Heart right ventricle (tissue), 16 donors: Measurements from ENCODE around the gene CCDC121. TPM values are rescaled to one million over a fixed set of nuclear protein-coding genes. Genes with fewer than 3 reads are reported as not detected.

Experiments
- ATAC-seq, 8 donors: fragments of 200-7000 bp; cut with Tn5 transposase; one replicate each; pipeline ENCODE4 v1.9.1; 2020; ENCODE audit warnings: mild to moderate bottlenecking in 8 of 8, moderate library complexity in 8 of 8, moderate number of reproducible peaks in 1 of 8
- DNase-seq, 2 donors: peaks; one replicate each; pipeline ENCODE4 v3.0.0-alpha.2; 2020
- H3K27ac ChIP-seq, 10 donors: fragments of 200-600 bp; sonication (generic) in 2 of 10; one replicate each; pipeline versions ENCODE4 v1.5.0 to v1.8.0; 2020 to 2022; ENCODE audit warnings: mild to moderate bottlenecking in 3 of 10
- H3K27me3 ChIP-seq, 7 donors: fragments of 200-600 bp; one replicate each; pipeline ENCODE4 v1.8.0; 2021 to 2022; ENCODE audit warnings: mild to moderate bottlenecking in 2 of 7
- H3K36me3 ChIP-seq, 9 donors: fragments of 200-600 bp; sonication (generic) in 1 of 9; one replicate each; pipeline versions ENCODE4 v1.5.0 to v1.8.0; 2020 to 2022; ENCODE audit warnings: mild to moderate bottlenecking in 2 of 9
- H3K4me1 ChIP-seq, 9 donors: fragments of 200-600 bp; sonication (generic) in 1 of 9; one replicate each; pipeline versions ENCODE4 v1.5.0 to v1.8.0; 2020 to 2022; ENCODE audit warnings: mild to moderate bottlenecking in 4 of 9
- H3K4me3 ChIP-seq, 10 donors: fragments of 200-600 bp; sonication (generic) in 2 of 10; one replicate each; pipeline versions ENCODE4 v1.5.0 to v1.8.0; 2020 to 2022; ENCODE audit warnings: mild to moderate bottlenecking in 7 of 10, moderate library complexity in 2 of 10
- H3K9me3 ChIP-seq, 11 donors: fragments of 200-600 bp in 10 of 11; sonication (generic) in 2 of 11; one replicate each; pipeline versions ENCODE4 v1.5.0 to v1.8.0; 2013 to 2022; ENCODE audit warnings: mild to moderate bottlenecking in 2 of 11, control low read depth in 1 of 11, moderate library complexity in 1 of 11
- CTCF ChIP-seq, 9 donors: fragments of 200-600 bp; sonication (generic) in 2 of 9; IDR thresholded peaks; one replicate each; pipeline versions ENCODE4 v1.5.0 to v1.8.0; 2021 to 2022; ENCODE audit warnings: antibody characterized with exemption in 9 of 9, mild to moderate bottlenecking in 5 of 9, moderate library complexity in 1 of 9
- WGBS, 2 donors: extraction: QIAGEN DNeasy Blood & Tissue Kit; methylation state at CpG; one replicate each; pipeline ENCODE4 v1.1.7; 2013; ENCODE audit warnings: inconsistent platforms in 1 of 2; 5-methylcytosine and 5-hydroxymethylcytosine counted together
- intact Hi-C, 10 donors: fragments of 100-400 bp; cut with DNase I; formaldehyde crosslinking; loops; one replicate each; pipeline versions ENCODE4 v1.11.1 to v1.14.2; 2022
- polyA plus RNA-seq, 2 donors: library from polyadenylated mRNA; stranded (reverse); fragments of 200-250 nt; gene quantifications; one replicate each; pipeline ENCODE4 v1.2.3, GENCODE V29; 2013
- total RNA-seq, 10 donors: library from RNA; stranded (reverse); fragmentation: NEBNext Ultra II Directional in 3 of 10; extraction: Animal tissue kit (Norgen Biotek cat#: 25700) in 3 of 10; gene quantifications; one replicate each; pipeline versions ENCODE4 v1.2.1 to v1.2.4, GENCODE V29; 2021 to 2023
- donor health status: Arrhythmogenic right ventricular cardiomyopathy.
- donor health status: ischemic (EF 13 %, LVEDD 7.1; RV severe dilation, severe dysfunction).
- donor health status: healthy with polysubstance abuse.
- donor health status: DM: no; HTN: yes; CAD: no.
- donor health status: DM: no; HTN: no; CAD: no.
- donor health status: ischemic (EF 25% LVEDD 6.9; RV normal size, moderate dysfunction).
- donor health status: ischemic (EF 25% LVEDD 5.7; RV mildly dilated, moderate dysfunction).
- donor health status: healthy.
- donor health status: DM: yes; HTN: yes; CAD: no.
- donor health status: Ischemic cardiomyopathy.
- donor health status: ischemic (EF 35%, LVEDD 5.7; RV mildly dilated, moderate dysfunction).
- donor health status: nonischemic (EF 11% LVEDD 7.7; RV severe dilation, severe dysfunction).
- donor health status: DM: yes; HTN: yes; CAD: no.
- donor health status: PGD.
- donor health status: ischemic (EF 29% LVEDD 5.4; RV normal size, mild dysfunction).
- donor health status: nonischemic (EF 23%, LVEDD 6.1; RV moderate dilation, normal function).

CCDC121 gene
- total and polyA plus RNA-seq, 12 donors = 2.1 to 7.6 (median 5.6) TPM

- 93 to 94% methylated on average over 19 of the region's 19 CpGs for WGBS, 2 donors
- ATAC-seq = peak in 1 of 8 donors; percentile 2
- peak overlapping the region in 5 of 10 donors; percentile 40 to 85 (median 75) for H3K27ac ChIP-seq
Measured at GRCh38 chr2:27581417-27582128, 47.2 kb downstream of the CCDC121 start.

More at GRCh38 chr2:27581417-27582128, 47.2 kb downstream of the CCDC121 start:
- Histone ChIP-seq H3K4me3 (no peak overlapping the region), H3K4me1 (peaks cover 0 to 33% (median 20%) of the 10 kb centered on the region in 9 donors), H3K36me3 (no peaks in the 10 kb centered on the region), H3K27me3 (no peaks in the 10 kb centered on the region), H3K9me3 (peaks cover 0 to 45% (median 15%) of the 10 kb centered on the region in 11 donors)
- intact Hi-C loops = loop anchor here in 2 of 10 donors (5.0 to 10.0 kb wide), 3 partner anchors 87 to 157 kb away; partner anchors contain the start of genes FNDC4 (in 1 of the 2), GCKR (in 1 of the 2) and NRBP1 (in 1 of the 2)
- peak in 1 of 2 donors; percentile 5 for DNase-seq
- TF ChIP-seq CTCF (IDR thresholded peaks at IDR 0.05) = no peak

Other genes with a start within 250 kb of the CCDC121 start
- 10 to 100 TPM in 1 of 10 donors, 1 to 10 TPM in 9; 4.5 to 11.5 (median 6.8) TPM for gene ZNF513, start 248.3 kb downstream of the CCDC121 start, total RNA-seq
- gene ZNF513, start 248.3 kb downstream of the CCDC121 start, polyA plus RNA-seq = 10 to 100 TPM; 12.6 to 15.4 TPM
- 10 to 100 TPM; 28.4 to 46.1 (median 33.0) TPM for gene PPM1G, start 219.4 kb downstream of the CCDC121 start, total RNA-seq
- gene PPM1G, start 219.4 kb downstream of the CCDC121 start, polyA plus RNA-seq = 10 to 100 TPM; 34.7 to 72.6 TPM
- 10 to 100 TPM; 47.6 to 69.7 (median 59.2) TPM for gene NRBP1, start 200.4 kb downstream of the CCDC121 start, total RNA-seq
- 10 to 100 TPM; 25.5 to 97.4 TPM for gene NRBP1, start 200.4 kb downstream of the CCDC121 start, polyA plus RNA-seq
- under 1 TPM in 6 of 10 donors, not detected in 4; 0.37 to 0.85 (median 0.57) TPM for gene KRTCAP3, start 186.6 kb downstream of the CCDC121 start, total RNA-seq
- gene KRTCAP3, start 186.6 kb downstream of the CCDC121 start, polyA plus RNA-seq = under 1 TPM; 0.23 to 0.51 TPM
- 10 to 100 TPM; 12.7 to 30.6 (median 16.1) TPM for gene IFT172, start 139.3 kb downstream of the CCDC121 start, total RNA-seq
- gene IFT172, start 139.3 kb downstream of the CCDC121 start, polyA plus RNA-seq = 10 to 100 TPM; 11.1 to 65.7 TPM
- 10 to 100 TPM in 1 of 10 donors, 1 to 10 TPM in 7, under 1 TPM in 2; 0.58 to 11.7 (median 1.7) TPM for gene FNDC4, start 133.8 kb downstream of the CCDC121 start, total RNA-seq
- gene FNDC4, start 133.8 kb downstream of the CCDC121 start, polyA plus RNA-seq = 10 to 100 TPM in 1 of 2 donors, 1 to 10 TPM in 1; 2.3 to 11.3 TPM
- gene GCKR, start 132.2 kb downstream of the CCDC121 start, total RNA-seq = 1 to 10 TPM in 1 of 10 donors, under 1 TPM in 1, not detected in 8; 0.19 to 1.6 TPM
- under 1 TPM; 0.88 to 0.91 TPM for gene GCKR, start 132.2 kb downstream of the CCDC121 start, polyA plus RNA-seq
- gene ZNF512, start 46.0 kb downstream of the CCDC121 start, total RNA-seq = 10 to 100 TPM; 15.1 to 27.7 (median 20.3) TPM
- gene ZNF512, start 46.0 kb downstream of the CCDC121 start, polyA plus RNA-seq = 10 to 100 TPM; 10.2 to 10.5 TPM
- gene GPN1, start within 50 bp of the CCDC121 start, total RNA-seq = 10 to 100 TPM; 17.1 to 23.8 (median 19.7) TPM
- gene GPN1, start within 50 bp of the CCDC121 start, polyA plus RNA-seq = 10 to 100 TPM in 1 of 2 donors, 1 to 10 TPM in 1; 6.5 to 25.6 TPM
- gene SUPT7L, start 34.6 kb upstream of the CCDC121 start, total RNA-seq = 10 to 100 TPM; 22.0 to 32.2 (median 26.0) TPM
- 10 to 100 TPM; 18.4 to 42.3 TPM for gene SUPT7L, start 34.6 kb upstream of the CCDC121 start, polyA plus RNA-seq
- gene SLC4A1AP, start 34.9 kb upstream of the CCDC121 start, total RNA-seq = 10 to 100 TPM; 19.1 to 28.7 (median 22.5) TPM
- 10 to 100 TPM; 11.0 to 20.8 TPM for gene SLC4A1AP, start 34.9 kb upstream of the CCDC121 start, polyA plus RNA-seq
- 100 to 1,000 TPM; 170 to 416 (median 253) TPM for gene MRPL33, start 142.7 kb upstream of the CCDC121 start, total RNA-seq
- 100 to 1,000 TPM; 123 to 661 TPM for gene MRPL33, start 142.7 kb upstream of the CCDC121 start, polyA plus RNA-seq